A549 (cell line): ENCODE measurements around the gene CNOT9.

Experiments used
- CEBPB ChIP-seq, 2 experiments: fragments of >200 bp in 1 of 2; sonication (Bioruptor Twin) in 1 of 2; formaldehyde crosslinking in 1 of 2; IDR thresholded peaks; 2 replicates each; pipeline ENCODE4 v1.6.1; 2012 to 2016
- CHD4 ChIP-seq: fragments of 200-600 bp; sonication (generic); IDR thresholded peaks from 2 replicates; pipeline ENCODE4 v1.6.1; 2016; ENCODE audit warnings: antibody characterized with exemption, mild to moderate bottlenecking, borderline replicate concordance
- E2F6 ChIP-seq: IDR thresholded peaks from 2 replicates; pipeline ENCODE4 v1.6.1; 2012; ENCODE audit warnings: low read depth, borderline replicate concordance
- EP300 ChIP-seq, 2 experiments: fragments of >200 bp; sonication (Bioruptor Twin); formaldehyde crosslinking; IDR thresholded peaks; 2 replicates in 1 of 2; 3 replicates in 1 of 2; pipeline ENCODE4 v1.6.1; 2016 to 2017
- HOXA7 ChIP-seq: fragments of 250-450 bp; sonication (Bioruptor Pico); IDR thresholded peaks from 2 replicates; pipeline ENCODE4 v1.5.0; 2020; ENCODE audit warnings: mild to moderate bottlenecking, moderate library complexity
- HOXB13 ChIP-seq: fragments of 250-450 bp; sonication (Bioruptor Pico); IDR thresholded peaks from 2 replicates; pipeline ENCODE4 v1.5.0; 2020; ENCODE audit warnings: low read depth, mild to moderate bottlenecking, moderate library complexity
- JUNB ChIP-seq: fragments of >200 bp; sonication (Bioruptor Twin); formaldehyde crosslinking; IDR thresholded peaks from 2 replicates; pipeline ENCODE4 v1.6.1; 2016
- KDM1A ChIP-seq: fragments of 200-600 bp; sonication (generic); IDR thresholded peaks from 2 replicates; pipeline ENCODE4 v1.6.1; 2016; ENCODE audit warnings: low read depth, mild to moderate bottlenecking
- NR3C1 ChIP-seq: fragments of >200 bp; sonication (Bioruptor Twin); formaldehyde crosslinking; IDR thresholded peaks from 3 replicates; pipeline ENCODE4 v1.6.1; 2017
- POLR2A ChIP-seq: IDR thresholded peaks from 2 replicates; pipeline ENCODE4 v1.6.1; 2012; ENCODE audit warnings: mild to moderate bottlenecking, low read length
- REST ChIP-seq: fragments of 200-600 bp; sonication (generic); IDR thresholded peaks from 2 replicates; pipeline ENCODE4 v1.6.1; 2016; ENCODE audit warnings: antibody characterized with exemption, mild to moderate bottlenecking, moderate library complexity
- RNF2 ChIP-seq: fragments of 200-600 bp; sonication (generic); IDR thresholded peaks from 2 replicates; pipeline ENCODE4 v1.6.1; 2016; ENCODE audit warnings: low read depth, mild to moderate bottlenecking, antibody characterized with exemption, moderate library complexity, borderline replicate concordance
- TF ChIP-seq, protein P1 (sequence below): fragments of >200 bp; sonication (Bioruptor Twin); formaldehyde crosslinking; IDR thresholded peaks from 3 replicates; pipeline ENCODE4 v1.5.1; 2016

GRCh38 chr2:218605432-218605831, 36.8 kb downstream of the CNOT9 start:
- TF ChIP-seq, protein P1, sequence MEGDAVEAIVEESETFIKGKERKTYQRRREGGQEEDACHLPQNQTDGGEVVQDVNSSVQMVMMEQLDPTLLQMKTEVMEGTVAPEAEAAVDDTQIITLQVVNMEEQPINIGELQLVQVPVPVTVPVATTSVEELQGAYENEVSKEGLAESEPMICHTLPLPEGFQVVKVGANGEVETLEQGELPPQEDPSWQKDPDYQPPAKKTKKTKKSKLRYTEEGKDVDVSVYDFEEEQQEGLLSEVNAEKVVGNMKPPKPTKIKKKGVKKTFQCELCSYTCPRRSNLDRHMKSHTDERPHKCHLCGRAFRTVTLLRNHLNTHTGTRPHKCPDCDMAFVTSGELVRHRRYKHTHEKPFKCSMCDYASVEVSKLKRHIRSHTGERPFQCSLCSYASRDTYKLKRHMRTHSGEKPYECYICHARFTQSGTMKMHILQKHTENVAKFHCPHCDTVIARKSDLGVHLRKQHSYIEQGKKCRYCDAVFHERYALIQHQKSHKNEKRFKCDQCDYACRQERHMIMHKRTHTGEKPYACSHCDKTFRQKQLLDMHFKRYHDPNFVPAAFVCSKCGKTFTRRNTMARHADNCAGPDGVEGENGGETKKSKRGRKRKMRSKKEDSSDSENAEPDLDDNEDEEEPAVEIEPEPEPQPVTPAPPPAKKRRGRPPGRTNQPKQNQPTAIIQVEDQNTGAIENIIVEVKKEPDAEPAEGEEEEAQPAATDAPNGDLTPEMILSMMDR, result no peak
- TF ChIP-seq EP300 (IDR thresholded peaks at IDR 0.05) (no peak), HOXB13 (no peak), KDM1A (no peak), POLR2A (no peak), JUNB (no peak), E2F6 (no peak), CEBPB (IDR thresholded peaks at IDR 0.05) (no peak), HOXA7 (CRISPR knock-in tag) (no peak), NR3C1 (no peak), REST (no peak), RNF2 (no peak), CHD4 (no peak)
